Measurements from ENCODE around the gene TLE4. TPM values are rescaled to one million over a fixed set of nuclear protein-coding genes. Genes with fewer than 3 reads are reported as not detected.

TLE4 gene
- total and polyA plus RNA-seq, 2 of the 13 experiments (the other 11 are each of a cell fraction or from before 2014, with no cell fraction given), result 2.0 to 2.3 TPM

DNA sequence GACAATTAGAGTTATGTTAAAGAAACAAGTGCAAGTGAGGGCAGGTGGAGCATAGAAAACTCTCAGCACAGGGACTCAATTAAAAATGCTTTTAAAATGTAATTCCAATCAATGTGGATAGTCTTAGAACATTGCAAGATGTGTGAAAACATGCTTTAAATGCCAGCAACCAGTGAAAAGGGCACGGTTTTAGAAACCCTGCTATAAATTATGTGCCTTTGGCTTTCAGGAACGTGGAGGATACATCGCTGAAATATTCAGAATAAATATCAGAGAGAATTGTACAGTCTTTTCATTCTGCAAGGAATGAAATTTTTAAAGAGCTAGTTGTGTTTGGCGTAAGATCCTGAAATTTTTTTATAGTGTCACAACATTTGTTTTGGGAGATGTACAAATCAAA, 101.1 kb downstream of the TLE4 start:
- Histone ChIP-seq H3K9me3 (ENCODE audit: low read length) (0 out of 2 replicates have a peak, but pooled peaks cover 13% of the 10 kb centered on the region), H3K4me3 (replicated peaks in 1 of 3; ENCODE audit: insufficient read depth in 1 of 3, low read depth in 2 of 3, low read length in 3 of 3) (no peak overlapping the region), H3K4me1 (ENCODE audit: insufficient read depth, low read length) (0 out of 2 replicates have a peak, but pooled peaks cover 5% of the 10 kb centered on the region), H3K36me3 (replicated peaks in 1 of 2; ENCODE audit: control insufficient read depth in 1 of 2, insufficient read depth in 2 of 2, low read length in 2 of 2) (no peaks in the 10 kb centered on the region), H3K79me2 (ENCODE audit: insufficient read depth, low read length) (no peaks in the 10 kb centered on the region), H3K9ac (ENCODE audit: insufficient read depth, low read depth, low read length) (no peak overlapping the region), H4K20me1 (ENCODE audit: insufficient read depth, low read length) (no peaks in the 10 kb centered on the region), H3K27ac (ENCODE audit: extremely low read length, insufficient read depth, low read length) (no peak overlapping the region), H2AFZ (ENCODE audit: low read length) (no peak overlapping the region), H3K27me3 (ENCODE audit: control insufficient read depth in 1 of 2, insufficient read depth in 2 of 2, low read length in 2 of 2) (no peaks in the 10 kb centered on the region), H3K4me2 (ENCODE audit: low read depth, low read length) (no peak overlapping the region)
- intact Hi-C loops (cut with micrococcal nuclease; ENCODE audit: unreplicated experiment) (loop anchor here (5.0 kb wide), 1 partner anchor 101 kb away; the partner anchor contains the start of gene TLE4), in situ Hi-C loops (cut with HindIII; ENCODE audit: extremely low pct_ligation_motif_present, low pct_unique_long_range_greater_than_20kb) (no loop called here)
- DNase-seq (ENCODE audit: low spot score) (no peak), FAIRE-seq (no peak), ATAC-seq (no peak)
- no TSS peak for BruUV-seq (replicated peaks)
- POLR2A ChIA-PET, result no interaction called here
- CTCF ChIA-PET (ENCODE audit: low intra/inter-chr PET ratio, low total read pairs), result no interaction called here
- 62% methylated on average over 4 of the region's 4 CpGs for WGBS (ENCODE audit: low lambda C conversion rate)
- TF ChIP-seq, protein P1, sequence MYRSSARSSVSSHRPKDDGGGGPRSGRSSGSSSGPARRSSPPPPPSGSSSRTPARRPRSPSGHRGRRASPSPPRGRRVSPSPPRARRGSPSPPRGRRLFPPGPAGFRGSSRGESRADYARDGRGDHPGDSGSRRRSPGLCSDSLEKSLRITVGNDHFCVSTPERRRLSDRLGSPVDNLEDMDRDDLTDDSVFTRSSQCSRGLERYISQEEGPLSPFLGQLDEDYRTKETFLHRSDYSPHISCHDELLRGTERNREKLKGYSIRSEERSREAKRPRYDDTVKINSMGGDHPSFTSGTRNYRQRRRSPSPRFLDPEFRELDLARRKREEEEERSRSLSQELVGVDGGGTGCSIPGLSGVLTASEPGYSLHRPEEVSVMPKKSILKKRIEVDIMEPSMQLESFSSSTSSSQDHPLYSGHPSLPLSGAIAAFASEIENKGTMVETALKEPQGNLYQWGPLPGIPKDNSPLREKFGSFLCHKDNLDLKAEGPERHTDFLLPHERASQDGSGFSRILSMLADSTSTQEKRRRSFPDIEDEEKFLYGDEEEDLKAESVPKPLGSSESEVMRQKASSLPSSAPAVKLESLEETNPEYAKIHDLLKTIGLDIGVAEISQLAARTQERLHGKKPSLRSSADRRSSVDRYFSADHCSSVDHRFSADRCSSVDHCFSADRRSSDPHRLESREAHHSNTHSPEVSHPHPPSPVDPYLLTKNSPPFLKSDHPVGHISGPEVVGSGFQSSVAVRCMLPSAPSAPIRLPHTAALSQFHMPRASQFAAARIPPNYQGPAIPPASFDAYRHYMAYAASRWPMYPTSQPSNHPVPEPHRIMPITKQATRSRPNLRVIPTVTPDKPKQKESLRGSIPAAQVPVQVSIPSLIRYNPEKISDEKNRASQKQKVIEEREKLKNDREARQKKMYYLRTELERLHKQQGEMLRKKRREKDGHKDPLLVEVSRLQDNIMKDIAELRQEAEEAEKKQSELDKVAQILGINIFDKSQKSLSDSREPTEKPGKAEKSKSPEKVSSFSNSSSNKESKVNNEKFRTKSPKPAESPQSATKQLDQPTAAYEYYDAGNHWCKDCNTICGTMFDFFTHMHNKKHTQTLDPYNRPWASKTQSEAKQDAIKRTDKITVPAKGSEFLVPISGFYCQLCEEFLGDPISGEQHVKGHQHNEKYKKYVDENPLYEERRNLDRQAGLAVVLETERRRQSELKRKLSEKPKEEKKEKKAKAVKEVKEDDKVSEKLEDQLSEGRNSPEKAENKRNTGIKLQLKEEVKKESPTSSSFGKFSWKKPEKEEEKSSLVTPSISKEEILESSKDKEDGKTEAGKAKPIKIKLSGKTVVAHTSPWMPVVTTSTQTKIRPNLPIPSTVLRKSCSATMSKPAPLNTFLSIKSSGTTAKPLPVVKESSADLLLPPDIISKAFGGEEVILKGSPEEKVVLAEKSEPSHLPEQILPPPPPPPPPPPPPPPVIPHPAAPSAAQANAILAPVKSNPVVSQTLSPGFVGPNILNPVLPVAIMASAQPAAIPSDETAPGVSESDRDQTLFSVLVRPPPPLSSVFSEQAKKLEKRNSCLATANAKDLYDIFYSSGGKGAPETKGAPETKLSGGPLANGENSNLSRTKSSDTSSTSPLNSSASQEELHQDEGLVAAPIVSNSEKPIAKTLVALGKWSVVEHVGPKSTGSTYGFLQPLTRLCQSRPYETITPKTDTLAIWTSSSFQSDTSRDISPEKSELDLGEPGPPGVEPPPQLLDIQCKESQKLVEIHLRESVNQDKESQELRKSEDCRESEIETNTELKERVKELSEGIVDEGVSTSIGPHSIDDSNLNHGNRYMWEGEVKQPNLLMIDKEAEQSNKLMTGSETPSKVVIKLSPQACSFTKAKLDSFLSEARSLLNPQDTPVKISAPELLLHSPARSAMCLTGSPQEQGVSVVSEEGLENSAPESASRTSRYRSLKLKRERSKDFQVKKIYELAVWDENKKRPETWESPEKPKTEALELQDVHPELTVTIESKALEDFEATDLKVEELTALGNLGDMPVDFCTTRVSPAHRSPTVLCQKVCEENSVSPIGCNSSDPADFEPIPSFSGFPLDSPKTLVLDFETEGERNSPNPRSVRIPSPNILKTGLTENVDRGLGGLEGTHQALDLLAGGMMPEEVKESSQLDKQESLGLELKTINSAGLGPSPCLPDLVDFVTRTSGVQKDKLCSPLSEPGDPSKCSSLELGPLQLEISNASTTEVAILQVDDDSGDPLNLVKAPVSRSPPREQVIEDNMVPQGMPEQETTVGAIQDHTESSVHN (CRISPR knock-in tag; IDR thresholded peaks at IDR 0.05), result no peak
- TF ChIP-seq, protein P2, sequence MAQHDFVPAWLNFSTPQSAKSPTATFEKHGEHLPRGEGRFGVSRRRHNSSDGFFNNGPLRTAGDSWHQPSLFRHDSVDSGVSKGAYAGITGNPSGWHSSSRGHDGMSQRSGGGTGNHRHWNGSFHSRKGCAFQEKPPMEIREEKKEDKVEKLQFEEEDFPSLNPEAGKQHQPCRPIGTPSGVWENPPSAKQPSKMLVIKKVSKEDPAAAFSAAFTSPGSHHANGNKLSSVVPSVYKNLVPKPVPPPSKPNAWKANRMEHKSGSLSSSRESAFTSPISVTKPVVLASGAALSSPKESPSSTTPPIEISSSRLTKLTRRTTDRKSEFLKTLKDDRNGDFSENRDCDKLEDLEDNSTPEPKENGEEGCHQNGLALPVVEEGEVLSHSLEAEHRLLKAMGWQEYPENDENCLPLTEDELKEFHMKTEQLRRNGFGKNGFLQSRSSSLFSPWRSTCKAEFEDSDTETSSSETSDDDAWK (CRISPR knock-in tag; IDR thresholded peaks at IDR 0.05), result no peak
- no peak for TF ChIP-seq SRF (IDR thresholded peaks at IDR 0.05; ENCODE audit: low read depth, low read length)
- no peak for TF ChIP-seq ZFP82 (CRISPR knock-in tag; IDR thresholded peaks at IDR 0.05; ENCODE audit: borderline replicate concordance)
- TF ChIP-seq SNAPC2 (CRISPR knock-in tag; IDR thresholded peaks at IDR 0.05), result no peak
- no peak for TF ChIP-seq ZBTB7B (CRISPR knock-in tag; IDR thresholded peaks at IDR 0.05)
- TF ChIP-seq ZNF383 (CRISPR knock-in tag; IDR thresholded peaks at IDR 0.05; ENCODE audit: borderline replicate concordance), result no peak
- TF ChIP-seq, protein P3, sequence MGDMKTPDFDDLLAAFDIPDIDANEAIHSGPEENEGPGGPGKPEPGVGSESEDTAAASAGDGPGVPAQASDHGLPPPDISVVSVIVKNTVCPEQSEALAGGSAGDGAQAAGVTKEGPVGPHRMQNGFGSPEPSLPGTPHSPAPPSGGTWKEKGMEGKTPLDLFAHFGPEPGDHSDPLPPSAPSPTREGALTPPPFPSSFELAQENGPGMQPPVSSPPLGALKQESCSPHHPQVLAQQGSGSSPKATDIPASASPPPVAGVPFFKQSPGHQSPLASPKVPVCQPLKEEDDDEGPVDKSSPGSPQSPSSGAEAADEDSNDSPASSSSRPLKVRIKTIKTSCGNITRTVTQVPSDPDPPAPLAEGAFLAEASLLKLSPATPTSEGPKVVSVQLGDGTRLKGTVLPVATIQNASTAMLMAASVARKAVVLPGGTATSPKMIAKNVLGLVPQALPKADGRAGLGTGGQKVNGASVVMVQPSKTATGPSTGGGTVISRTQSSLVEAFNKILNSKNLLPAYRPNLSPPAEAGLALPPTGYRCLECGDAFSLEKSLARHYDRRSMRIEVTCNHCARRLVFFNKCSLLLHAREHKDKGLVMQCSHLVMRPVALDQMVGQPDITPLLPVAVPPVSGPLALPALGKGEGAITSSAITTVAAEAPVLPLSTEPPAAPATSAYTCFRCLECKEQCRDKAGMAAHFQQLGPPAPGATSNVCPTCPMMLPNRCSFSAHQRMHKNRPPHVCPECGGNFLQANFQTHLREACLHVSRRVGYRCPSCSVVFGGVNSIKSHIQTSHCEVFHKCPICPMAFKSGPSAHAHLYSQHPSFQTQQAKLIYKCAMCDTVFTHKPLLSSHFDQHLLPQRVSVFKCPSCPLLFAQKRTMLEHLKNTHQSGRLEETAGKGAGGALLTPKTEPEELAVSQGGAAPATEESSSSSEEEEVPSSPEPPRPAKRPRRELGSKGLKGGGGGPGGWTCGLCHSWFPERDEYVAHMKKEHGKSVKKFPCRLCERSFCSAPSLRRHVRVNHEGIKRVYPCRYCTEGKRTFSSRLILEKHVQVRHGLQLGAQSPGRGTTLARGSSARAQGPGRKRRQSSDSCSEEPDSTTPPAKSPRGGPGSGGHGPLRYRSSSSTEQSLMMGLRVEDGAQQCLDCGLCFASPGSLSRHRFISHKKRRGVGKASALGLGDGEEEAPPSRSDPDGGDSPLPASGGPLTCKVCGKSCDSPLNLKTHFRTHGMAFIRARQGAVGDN (CRISPR knock-in tag; IDR thresholded peaks at IDR 0.05), result no peak
- TF ChIP-seq SMAD1 (CRISPR knock-in tag; IDR thresholded peaks at IDR 0.05; ENCODE audit: borderline replicate concordance, low read depth), result no peak
- TF ChIP-seq CAMTA2 (CRISPR knock-in tag; IDR thresholded peaks at IDR 0.05; ENCODE audit: borderline replicate concordance), result no peak
- no peak for TF ChIP-seq ZZZ3 (CRISPR knock-in tag; IDR thresholded peaks at IDR 0.05; ENCODE audit: borderline replicate concordance)

Measured in HepG2 (cell line).